Stimulated activated CD8-positive, alpha-beta memory T cell treated with anti-CD3 and anti-CD28 coated beads, Interleukin-15, amount 100 ng/mL, for 4 hours (primary cell): ENCODE measurements around the gene TAL1.

Experiments
- DNase-seq, 2 donors: peaks; one replicate each; pipeline ENCODE4 v3.0.0-alpha.2; 2020; ENCODE audit warnings: low read depth in 2 of 2

The TAL1 gene

DNA sequence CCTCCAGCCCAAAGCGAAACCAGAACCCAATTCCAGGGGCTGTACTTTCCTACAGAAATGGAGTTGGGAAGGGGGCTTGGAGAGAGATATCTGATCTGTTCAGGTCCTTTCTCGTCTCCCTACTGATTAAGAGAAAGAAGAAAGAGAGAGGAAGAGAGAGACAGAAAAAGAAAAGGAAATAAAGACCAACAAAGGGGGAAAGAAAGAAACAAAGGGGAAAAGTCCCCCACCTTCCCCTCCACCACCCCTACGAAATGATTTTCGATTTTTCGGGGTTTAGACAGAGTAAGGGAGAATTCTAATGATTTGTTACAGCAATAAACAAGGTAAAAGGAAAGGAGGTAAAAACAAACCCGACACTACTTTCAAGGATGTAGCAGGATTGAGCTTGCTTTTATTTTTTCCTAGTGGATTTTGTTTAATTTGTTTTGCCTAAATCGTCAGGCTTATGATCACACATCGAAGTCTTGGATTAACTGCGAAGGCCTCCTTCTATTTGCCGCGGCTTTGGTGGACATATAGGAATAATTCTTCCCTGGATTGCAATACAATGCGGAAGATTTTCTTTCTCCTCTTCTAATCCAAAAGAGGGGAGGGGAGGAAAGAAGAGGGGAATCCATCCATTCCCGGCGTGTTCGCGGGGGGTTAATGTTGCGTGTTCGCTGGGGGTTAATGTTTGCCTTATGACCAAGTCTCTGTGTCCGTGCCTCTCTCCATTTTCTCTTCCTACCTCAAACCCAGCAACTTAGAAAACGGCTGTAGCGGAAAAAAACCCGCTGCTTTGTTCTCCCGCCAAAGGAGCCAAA is 1.9 kb downstream of the TAL1 start:
- DNase-seq: no peak

DNA sequence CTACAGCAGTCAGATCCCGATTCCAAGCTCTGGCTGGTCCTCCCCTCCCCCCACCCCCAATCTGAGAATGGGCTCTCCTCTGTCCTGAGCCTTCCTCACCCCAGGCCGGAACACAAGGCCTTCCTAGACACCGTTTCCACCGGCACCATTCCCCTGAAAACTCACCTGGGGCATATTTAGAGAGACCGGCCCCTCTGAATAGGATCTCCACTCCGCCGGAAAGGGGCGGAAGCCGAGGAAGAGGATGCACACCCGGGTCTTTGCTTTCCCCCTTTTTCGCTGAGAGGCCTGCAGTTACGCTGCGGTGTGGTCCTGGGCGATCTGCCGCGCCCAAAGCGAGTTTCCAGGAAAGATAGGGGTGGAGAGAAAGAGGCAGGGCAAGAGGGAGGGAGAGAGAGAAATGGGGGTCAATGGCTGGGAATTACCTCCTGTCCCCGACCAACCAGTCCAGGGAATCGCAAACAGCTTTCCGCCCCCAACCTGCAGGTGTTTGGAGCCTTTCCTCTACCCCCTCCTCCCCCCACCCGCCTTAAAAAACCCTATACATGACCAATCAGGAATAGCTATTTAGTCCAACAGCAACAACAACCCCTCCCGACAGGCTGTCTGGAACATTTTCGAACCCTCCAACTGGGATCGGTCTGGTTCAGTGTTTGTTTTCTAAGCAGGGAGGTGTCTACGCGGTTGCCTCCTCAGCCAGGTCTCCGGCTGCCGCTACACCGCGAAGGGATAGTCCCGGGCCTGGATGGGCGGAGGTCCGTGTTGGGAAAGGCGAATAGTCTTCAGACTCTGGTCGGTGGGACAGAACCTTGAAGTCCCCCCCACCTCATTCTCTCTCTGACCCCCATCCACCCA is 2.8 kb downstream of the TAL1 start:
- DNase-seq: no peak

DNA sequence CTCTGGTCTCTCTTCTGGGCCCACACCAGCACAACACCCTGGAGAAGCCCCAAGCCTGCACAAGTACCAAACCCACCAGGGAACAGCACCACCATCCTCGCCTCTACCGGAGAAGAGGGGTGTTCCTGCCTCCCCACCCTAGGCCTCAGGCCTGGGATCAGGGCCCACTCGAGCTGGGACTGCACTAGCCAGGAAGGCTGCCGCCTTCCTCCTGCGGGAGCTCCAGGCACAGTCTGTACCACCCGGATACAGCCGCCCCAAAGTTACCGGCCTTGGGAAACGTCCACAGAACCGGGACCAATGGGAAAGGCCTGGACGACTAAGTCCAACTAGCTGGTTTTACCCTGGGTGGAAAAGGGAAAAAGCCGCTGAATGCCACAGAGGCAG is 3.4 kb downstream of the TAL1 start:
- DNase-seq: no peak

DNA sequence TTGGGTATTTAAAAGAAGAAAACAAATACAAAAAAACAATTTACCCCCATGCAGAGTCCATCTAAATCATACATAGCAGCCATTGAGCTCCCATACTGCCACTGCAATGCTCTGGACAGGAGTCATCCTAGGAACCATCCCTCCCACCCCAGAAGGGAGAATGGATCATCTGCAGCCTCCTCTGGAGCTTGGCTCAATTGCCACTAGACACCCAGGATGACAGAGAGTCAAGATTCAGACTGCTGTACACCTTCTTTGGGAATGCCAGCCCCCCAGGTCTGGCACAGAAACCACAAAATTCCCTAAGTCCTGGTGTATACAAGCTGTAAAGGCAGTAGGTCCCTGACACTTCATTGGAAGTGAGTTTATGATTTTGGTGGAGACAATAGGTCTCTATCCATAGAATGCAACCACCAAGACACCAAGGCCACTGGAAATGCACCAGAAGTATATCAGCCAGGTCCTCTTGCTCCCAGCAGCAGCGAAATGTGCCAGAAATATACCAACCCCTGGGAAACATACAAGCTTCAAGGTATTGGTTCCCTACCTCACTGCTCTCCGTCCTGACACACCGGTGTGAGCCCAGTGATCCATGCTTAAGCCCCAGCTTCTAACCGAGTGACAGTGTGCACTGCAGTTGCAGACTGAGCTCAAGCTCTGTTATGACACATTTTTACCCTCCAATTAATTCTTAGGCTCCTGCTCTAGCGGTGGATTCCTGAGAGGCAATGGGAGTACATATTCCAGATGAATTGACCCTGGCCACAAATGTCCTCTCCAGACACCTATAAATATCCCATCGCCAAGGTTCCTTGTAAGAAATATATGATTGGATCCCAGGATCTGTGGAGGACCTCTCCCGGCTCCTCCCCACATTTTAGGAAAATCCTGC is 4.4 kb downstream of the TAL1 start:
- DNase-seq: no peak

DNA sequence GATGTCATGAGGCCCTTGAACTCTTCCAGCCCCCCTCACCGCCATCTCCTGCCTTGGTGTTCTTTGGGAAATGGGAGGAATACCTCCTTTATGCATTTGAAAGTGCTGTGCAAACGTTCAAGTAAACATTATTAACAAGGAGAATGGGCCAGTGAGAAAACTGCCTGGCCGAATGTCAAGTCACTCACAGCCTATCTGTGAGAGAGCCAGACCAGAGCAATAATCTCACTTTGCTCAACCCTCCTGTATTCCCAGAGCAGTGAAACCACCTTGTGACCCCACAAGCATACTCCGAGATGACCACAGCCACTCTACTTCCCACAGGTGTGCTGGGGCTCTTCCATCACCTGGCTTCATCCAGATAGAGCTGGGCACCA is 5.2 kb downstream of the TAL1 start:
- no peak for DNase-seq

DNA sequence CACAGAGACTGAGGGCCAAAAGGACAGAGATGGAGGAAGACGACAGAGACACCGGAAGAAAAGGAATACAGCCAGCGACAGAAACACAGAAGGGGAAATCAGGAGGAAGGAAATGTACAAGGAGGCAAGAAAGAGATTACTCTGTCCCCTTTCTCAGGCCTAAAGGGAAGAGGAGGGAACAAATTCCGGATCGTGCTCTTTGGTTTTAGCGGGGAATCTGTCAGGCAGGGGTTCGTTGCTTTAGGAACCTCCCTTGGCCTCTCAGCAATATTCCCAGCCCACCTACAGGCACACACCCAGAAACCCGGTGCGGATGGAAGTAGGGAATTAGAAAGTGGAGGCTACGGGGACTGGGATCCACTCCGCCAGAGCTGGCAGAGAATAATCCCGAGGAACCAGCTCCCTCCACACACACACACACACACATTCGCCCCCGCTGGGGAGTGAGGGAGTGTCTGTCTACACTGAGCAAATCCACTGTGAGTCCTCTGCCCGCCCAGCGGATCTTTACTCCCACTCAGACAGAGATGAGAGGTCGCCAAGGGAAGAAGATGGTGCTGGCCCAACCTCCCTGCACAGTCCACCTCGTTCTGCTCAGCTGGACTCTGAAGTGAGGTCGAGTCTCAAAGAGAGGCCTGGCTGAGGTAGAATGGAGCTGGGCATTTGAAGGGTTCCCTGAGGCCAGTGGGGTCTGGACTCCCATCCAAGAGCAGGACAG is 5.7 kb downstream of the TAL1 start:
- no peak for DNase-seq

DNA sequence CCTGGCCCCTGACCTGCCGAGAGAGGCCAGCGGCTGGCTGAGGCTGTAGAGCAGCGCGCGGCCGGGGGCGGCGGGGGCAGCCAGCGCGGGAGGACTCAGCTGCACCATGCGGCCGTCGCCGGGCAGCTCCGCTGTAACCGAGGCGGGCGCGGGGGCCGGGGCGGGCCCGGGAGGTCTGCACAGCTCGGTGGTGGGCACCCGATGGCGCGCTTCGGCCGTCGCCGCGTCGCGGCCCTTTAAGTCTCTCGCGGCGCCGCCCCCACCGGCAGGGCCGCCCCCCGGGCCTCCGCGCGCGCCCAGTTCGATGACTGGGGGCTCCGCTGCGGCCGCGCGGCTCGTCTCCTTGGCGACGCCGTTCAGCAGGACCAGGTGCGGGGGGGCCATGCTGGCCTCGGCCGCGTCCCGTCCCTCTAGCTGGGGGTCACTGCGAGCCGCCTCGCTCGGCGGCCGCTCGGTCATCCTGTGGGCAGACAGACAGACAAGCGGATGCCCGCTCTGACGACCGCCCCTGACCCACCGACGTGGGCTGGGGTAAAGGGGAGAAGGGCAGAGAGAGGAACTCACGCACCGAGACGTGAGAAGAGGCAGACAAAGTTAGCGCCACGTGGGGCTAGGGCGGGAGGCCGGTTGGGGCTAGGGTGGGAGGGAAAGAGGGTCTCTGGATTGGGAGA is 6.5 kb downstream of the TAL1 start:
- no peak for DNase-seq

DNA sequence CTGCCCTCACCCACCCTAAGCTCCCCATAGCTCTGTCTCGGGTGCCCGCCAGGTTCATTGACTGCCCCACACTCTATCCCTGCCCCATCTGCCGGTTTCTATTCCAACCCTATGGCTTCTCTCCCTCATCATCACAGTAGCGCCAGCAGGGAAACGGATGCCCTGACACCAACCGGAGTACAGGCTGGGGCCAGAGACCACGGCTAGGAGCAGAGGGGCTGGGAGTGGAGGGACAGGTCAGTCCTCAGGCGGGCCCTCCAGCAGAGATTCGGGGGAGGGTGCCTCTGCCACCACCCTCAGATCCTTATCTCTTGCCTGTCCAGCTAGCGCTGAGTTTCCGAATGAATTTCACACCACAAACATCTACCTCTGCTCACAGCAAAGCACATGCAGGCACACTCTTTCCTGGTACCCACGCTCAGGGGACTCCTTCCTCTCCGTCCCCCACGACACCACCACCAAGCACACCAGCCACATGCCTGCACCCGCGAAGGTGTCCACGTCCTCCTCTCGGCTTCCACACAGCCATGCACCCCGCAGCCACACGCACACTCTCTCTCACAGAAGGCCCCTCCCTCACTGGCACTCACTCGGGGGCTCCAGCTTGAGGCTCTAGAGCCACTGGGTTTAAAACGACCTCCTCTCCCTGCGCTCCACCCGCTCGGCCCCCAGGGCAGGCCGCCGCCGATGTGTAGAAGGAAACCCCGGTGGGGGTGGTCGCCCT is 7.2 kb downstream of the TAL1 start:
- DNase-seq: no peak

DNA sequence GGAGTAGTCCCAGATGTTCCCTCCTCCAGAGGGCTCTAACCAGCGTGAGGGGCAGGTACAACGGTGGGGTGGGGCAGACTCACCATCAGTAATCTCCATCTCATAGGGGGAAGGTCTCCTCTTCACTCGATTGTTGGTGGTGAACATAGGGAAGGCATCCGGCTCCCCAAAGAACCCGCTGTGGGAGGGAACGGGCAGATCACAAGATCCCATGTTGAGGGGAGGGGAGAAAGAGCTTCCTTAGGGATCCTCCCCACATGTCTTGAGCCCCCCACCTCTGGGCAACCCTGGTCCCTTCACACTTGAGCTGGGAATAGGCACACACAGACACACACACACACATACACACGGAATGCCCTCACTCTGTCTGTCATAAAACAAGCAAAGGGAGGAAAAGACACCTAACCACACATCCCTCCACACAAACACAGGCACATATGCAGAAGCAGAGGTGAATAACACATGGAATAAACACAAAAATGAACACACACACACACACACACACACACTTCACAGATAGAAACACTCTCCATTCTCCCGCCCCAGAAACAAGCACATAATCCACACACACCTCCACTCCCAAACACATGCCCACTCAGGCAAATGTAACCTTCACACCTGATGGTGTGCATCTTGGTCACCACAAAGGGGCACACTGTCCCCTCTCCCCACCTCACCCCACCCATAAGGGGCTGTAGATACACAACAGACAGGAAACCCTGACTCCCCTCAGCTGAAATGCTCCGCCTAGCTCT is 7.9 kb downstream of the TAL1 start:
- no peak for DNase-seq

DNA sequence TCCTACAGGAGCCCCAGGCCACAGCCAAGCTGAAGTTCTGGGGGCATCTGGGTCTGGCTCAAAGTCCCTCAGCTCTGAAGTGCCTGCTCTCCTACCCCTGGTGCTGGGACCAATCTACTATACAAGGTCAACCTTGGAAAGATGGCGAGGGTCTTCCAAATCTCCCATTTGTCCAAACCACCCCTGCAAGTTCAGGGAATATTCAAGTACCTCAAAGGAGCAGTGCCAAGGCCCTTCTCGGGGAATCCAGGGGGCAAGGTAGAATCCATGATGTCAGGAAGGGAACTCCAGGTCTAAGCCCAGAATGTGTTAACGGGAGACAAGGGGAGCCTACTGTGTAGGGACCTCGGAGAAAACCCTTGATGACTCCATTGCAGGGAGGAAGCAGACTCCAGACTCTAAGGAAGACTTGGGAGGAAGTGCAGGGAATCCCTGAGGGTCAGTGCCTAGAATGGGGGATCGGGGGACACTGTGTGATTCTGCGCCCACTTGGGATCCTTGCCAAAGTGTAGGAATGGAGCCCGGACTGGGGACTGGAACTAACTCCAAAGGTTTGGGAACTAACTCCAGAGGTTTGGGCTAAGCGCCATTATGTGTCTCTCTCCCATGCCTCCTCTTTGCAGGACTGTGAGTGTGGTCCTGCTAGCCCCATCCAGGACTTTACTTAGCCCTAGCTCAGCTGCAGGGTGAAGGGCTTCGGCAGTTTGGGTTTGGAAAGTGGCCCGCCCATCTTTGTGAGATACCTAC is 8.7 kb downstream of the TAL1 start:
- no peak for DNase-seq

DNA sequence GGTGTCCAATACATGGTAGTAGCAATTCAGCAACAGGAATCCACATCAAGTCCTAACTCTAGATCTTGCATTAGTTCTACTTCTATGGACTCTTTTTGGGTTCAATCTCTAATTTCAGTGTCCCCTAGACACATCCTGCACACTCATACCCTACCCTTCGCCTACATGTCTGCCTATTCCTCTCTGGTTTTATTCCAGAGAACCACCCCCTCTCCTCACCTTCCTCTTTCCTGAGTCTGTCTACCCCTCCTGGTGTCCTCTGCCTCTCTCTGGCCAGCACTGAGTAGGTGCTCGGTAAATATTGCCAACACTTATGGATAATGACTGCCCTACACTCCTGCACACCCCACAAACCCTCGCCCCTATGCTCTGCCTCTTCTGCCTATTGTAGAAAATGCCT is 9.5 kb downstream of the TAL1 start:
- no peak for DNase-seq

DNA sequence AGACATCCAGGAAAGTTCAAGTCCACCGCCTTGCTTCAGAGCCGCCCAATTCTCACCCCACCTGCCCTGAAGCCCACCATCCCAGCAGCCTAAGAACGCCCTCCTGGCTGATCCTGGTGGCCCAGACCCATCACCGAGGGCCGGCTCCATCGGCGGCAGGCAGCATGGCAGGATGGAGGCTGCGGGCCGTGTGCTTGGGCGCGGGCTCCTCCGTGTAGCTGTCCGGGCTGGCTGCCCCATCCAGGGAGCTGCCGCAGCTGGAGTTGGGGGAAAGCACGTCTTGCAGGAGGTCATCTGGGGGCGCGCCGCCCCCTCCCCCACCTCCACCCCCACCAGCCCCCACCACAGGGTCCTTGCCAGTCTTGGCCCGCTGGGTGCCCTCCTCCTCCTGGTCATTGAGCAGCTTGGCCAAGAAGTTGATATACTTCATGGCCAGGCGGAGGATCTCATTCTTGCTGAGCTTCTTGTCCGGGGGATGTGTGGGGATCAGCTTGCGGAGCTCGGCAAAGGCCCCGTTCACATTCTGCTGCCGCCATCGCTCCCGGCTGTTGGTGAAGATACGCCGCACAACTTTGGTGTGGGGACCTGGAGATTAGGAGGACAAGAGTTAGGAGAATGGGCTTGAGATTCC is 12.3 kb downstream of the TAL1 start:
- DNase-seq: no peak

DNA sequence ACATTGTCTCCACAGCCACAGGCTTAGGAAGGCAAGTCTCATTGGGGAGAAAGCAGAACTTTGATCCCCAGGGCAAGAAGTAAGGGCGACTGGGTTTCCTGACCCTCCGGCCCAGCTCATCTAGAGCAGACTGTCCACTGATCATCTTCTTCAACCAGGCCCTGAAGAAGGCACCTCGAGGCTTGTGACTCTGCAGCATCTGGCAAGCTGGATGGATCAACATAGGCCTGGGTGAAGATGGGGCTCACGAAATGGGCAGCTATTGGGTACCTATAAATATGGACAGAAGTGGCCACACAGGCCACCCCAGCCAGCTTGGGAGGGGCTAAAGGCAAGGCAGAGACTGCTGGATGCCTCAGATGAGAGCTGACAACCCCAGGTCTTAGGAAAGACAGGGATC is 13.0 kb downstream of the TAL1 start:
- no peak for DNase-seq

DNA sequence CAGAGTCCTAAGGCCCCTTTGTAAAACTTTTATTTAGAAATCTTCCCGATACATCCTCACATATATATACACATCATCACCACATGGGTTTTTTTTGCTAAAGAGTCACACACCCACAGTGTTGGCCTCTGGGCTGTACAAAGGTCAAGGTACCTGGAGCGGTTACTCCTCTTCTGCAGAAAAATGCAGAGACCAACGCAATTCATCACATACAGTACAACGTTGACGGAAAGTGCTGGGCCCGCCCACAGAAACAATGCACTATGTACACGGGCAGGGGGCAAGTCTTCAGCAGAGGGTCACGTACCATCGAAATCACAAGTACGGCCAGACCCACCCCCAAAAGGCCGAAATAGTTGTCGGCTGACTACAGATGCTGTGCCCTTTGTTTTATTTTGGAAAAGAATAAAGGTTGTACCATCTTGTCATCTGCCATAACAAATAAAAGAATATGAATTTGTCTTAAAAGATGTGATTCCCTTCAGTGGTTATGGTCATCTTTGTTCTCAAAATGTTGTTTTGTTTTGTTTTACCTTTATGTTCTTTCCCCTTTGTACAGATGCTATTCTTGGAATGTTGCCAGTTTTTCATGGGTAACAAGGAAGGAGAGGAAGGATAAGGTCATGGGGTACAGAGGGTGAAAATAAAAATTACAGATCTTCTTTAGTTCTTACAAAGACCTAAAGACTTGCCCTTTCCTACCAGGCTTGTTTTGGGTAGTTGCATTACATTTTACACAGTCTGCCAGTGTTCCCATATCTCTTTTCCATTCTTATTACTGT is 15.6 kb downstream of the TAL1 start:
- no peak for DNase-seq

DNA sequence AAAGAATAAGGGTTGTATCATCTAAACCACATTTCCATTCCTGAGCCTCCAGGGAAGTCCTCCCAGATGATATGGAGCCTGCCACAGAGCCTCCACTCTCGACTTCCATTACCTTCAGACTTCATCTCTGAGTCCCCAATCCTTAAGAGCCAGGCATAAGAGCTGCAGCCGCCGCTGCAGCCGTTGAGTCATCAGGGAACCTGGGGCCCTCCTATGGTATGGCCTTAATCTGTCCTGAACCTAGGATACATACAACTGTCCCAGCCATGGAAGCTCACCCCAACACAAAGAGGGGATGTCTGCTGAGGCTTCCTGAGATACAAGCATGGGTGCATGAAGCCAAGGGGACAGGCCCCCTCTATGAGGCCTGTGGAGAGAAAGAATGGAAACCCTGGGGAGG is 16.3 kb downstream of the TAL1 start:
- no peak for DNase-seq

DNA sequence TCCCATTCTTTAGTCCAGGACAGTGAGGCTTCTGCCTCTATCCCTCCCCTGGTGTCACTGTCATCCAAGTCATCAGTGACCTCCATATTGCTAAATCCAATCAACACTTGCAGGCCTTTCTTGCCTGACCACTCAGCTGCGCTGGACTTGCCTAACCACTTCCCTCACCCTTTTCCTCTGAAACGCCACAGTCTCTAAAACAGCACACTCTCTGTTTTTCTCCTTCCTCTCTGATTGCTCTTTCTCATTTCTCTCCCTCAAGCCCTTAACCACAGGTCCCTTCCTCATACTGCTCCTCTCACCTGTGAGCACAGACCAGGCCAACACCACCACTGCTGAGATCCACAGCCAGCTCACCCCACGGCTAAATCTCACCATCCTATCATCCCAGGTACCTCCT is 17.5 kb downstream of the TAL1 start:
- DNase-seq: no peak

DNA sequence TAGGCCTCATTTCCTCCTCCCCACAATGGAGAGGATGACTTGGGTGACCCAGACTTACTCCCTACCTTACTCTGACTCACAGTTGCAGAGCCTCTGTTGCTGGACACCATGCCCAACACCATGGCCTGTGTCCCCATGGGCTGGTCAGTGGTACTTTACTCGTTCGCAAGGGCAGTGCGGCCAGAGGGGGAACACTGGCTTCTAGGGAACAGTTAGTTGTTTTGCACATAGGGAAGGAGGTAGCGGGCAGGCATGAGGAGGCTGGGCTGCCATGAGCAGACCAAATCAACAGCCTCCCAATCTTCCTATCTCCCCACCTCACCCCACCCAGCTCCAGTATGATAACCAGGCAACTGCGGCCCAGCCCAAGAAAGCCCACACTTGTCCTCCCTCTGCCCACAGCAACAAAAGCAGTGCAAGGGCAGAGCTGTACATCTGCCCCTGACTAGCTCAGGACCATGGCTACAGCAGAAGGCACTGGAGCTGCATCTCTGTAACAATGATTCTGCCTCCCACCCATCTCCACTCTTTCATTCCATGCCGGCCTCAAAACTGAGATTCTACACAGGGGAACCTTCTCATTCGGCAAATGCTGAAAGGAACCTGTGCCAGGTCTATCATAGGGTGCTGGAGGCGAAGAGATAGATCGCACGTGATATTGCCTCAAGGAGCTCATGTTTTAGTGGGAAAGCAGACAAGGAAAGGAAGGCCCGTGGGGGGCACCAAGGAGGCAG is 18.6 kb downstream of the TAL1 start:
- no peak for DNase-seq
